NCI-H2227 (cell line): ENCODE data around the gene KLF18.
"Not testable (repeated sequence)": the region's sequence is repeated elsewhere in the genome, so short reads cannot be mapped to it uniquely, and the experiment has no call there.

Experiments used
- DNase-seq: peaks from one replicate; lab custom pipeline; 2025; ENCODE audit not compliant: unreplicated experiment; lab: John Stamatoyannopoulos, UW

KLF18 gene

GRCh38 chr1:44120398-44120949, 21.0 kb downstream of the KLF18 start:
- no peak for DNase-seq

- DNase-seq: no peak
These were observed 21.9 kb downstream of the KLF18 start for GRCh38 chr1:44119525-44119924.

GRCh38 chr1:44118682-44119081, 22.7 kb downstream of the KLF18 start, which contains the start of gene KLF17:
KLF17 (plus strand) TSS chr1:44118821; CDS start chr1:44118908, 87 bp downstream.
- DNase-seq: no peak

- not testable (repeated sequence) for DNase-seq
These were observed 24.2 kb downstream of the KLF18 start for GRCh38 chr1:44117272-44117671.

- no peak for DNase-seq
These were observed 27.3 kb downstream of the KLF18 start for GRCh38 chr1:44114098-44114497.

GRCh38 chr1:44113095-44113609, 28.3 kb downstream of the KLF18 start:
- DNase-seq: no peak

GRCh38 chr1:44112486-44112885, 28.9 kb downstream of the KLF18 start:
- DNase-seq: no peak

GRCh38 chr1:44111861-44112260, 29.6 kb downstream of the KLF18 start:
- DNase-seq: no peak

- no peak for DNase-seq
These were observed 30.5 kb downstream of the KLF18 start for GRCh38 chr1:44110916-44111315.

GRCh38 chr1:44108971-44109370, 32.5 kb downstream of the KLF18 start:
- no peak for DNase-seq

GRCh38 chr1:44108241-44108640, 33.2 kb downstream of the KLF18 start:
- DNase-seq: no peak

GRCh38 chr1:44105810-44106209, 35.6 kb downstream of the KLF18 start:
- DNase-seq: no peak

- DNase-seq: no peak
These were observed 37.9 kb downstream of the KLF18 start for GRCh38 chr1:44103270-44104131.

GRCh38 chr1:44101328-44101727, 40.1 kb downstream of the KLF18 start:
- no peak for DNase-seq

GRCh38 chr1:44100183-44100868, 41.1 kb downstream of the KLF18 start:
- no peak for DNase-seq

GRCh38 chr1:44094047-44094446, 47.4 kb downstream of the KLF18 start:
- no peak for DNase-seq

GRCh38 chr1:44090429-44091252, 50.8 kb downstream of the KLF18 start:
- no peak for DNase-seq

GRCh38 chr1:44089371-44090048, 51.9 kb downstream of the KLF18 start:
- DNase-seq: peak; percentile 49
